GM12878 (cell line): ENCODE measurements around the gene ATG5. TPM values are rescaled to one million over a fixed set of nuclear protein-coding genes. Genes with fewer than 3 reads are reported as not detected.
A peak's percentile ranks its signal among the peaks of the same experiment; 100 is the strongest.

Source experiments
- ATAC-seq: fragments of 200-7000 bp; cut with Tn5 transposase; 3 replicates; pipeline ENCODE4 v1.9.1; 2020; ENCODE audit warnings: mild to moderate bottlenecking, moderate library complexity
- BruUV-seq: library from RNA; stranded (reverse); fragments of 400-500 nt; replicated peaks from 2 replicates; lab custom pipeline; 2021; lab: Mats Ljungman, UMichigan
- CTCF ChIA-PET: fragments of 300-600 bp; sonication (Branson Sonifier 250); formaldehyde crosslinking; extraction: SDS; loops from one replicate; lab custom pipeline; 2021; ENCODE audit warnings: inconsistent platforms; lab: Yijun Ruan, JAX
- POLR2A ChIA-PET: fragments of 350-600 bp; formaldehyde crosslinking; extraction: SDS; loops from one replicate; lab custom pipeline; 2021; ENCODE audit warnings: inconsistent platforms; lab: Charles Lee
- RAD21 ChIA-PET: fragments of 300-600 bp; sonication (Branson Sonifier 250); formaldehyde crosslinking; loops from one replicate; lab custom pipeline; 2023; ENCODE audit warnings: antibody characterized with exemption; ENCODE audit not compliant: unreplicated experiment; lab: Charles Lee
- SMC1A ChIA-PET: fragments of 300-600 bp; sonication (Branson Sonifier 250); formaldehyde crosslinking; loops from one replicate; lab custom pipeline; 2023; ENCODE audit not compliant: unreplicated experiment, uncharacterized antibody; lab: Charles Lee
- DNase-seq: peaks from one replicate; pipeline ENCODE4 v3.0.0-alpha.2; 2011; ENCODE audit warnings: low read depth, low spot score
- FAIRE-seq: peaks from 3 replicates; lab custom pipeline; 2011; peaks lifted over from hg19 to GRCh38; lab: Jason Lieb, UNC
- H2AFZ ChIP-seq: 2 replicates; pipeline ENCODE4 v1.6.0; 2011; ENCODE audit warnings: low read depth, low read length, control low read depth; ENCODE audit not compliant: control insufficient read depth
- H3K27ac ChIP-seq: 2 replicates; pipeline ENCODE4 v1.5.1; 2011; ENCODE audit warnings: control low read depth; ENCODE audit not compliant: control insufficient read depth, insufficient read depth
- H3K27me3 ChIP-seq, 2 experiments: replicated peaks in 1 of 2; 2 replicates each; pipeline versions ENCODE4 v1.6.0 to v1.6.1; 2011; ENCODE audit warnings: low read length in 1 of 2; ENCODE audit not compliant: control insufficient read depth in 2 of 2, insufficient read depth in 2 of 2
- H3K36me3 ChIP-seq, 2 experiments: 2 replicates each; pipeline ENCODE4 v1.5.1; 2011; ENCODE audit warnings: low read length in 1 of 2; ENCODE audit not compliant: control insufficient read depth in 2 of 2, insufficient read depth in 2 of 2
- H3K4me1 ChIP-seq: 2 replicates; pipeline ENCODE4 v1.6.1; 2011; ENCODE audit warnings: mild to moderate bottlenecking, low read length, moderate library complexity, mixed read lengths; ENCODE audit not compliant: control insufficient read depth, insufficient read depth
- H3K4me2 ChIP-seq: 2 replicates; pipeline ENCODE4 v1.6.0; 2011; ENCODE audit warnings: control low read depth; ENCODE audit not compliant: control insufficient read depth, insufficient read depth
- H3K4me3 ChIP-seq: fragments of 200-600 bp; sonication (generic); 2 replicates; pipeline ENCODE4 v1.5.1; 2016
- H3K79me2 ChIP-seq: 2 replicates; pipeline ENCODE4 v1.6.0; 2011; ENCODE audit warnings: low read length; ENCODE audit not compliant: control insufficient read depth, insufficient read depth
- H3K9ac ChIP-seq: 2 replicates; pipeline ENCODE4 v1.8.0; 2011; ENCODE audit warnings: low read length, control low read depth, mixed read lengths; ENCODE audit not compliant: control insufficient read depth, insufficient read depth
- H3K9me3 ChIP-seq: replicated peaks from 3 replicates; pipeline ENCODE4 v1.5.1; 2011; ENCODE audit warnings: mild to moderate bottlenecking, low read length; ENCODE audit not compliant: control insufficient read depth, insufficient read depth
- H4K20me1 ChIP-seq: 2 replicates; pipeline ENCODE4 v1.6.0; 2011; ENCODE audit not compliant: control insufficient read depth, insufficient read depth
- BCL11A ChIP-seq: IDR thresholded peaks from 2 replicates; pipeline ENCODE4 v1.6.1; 2011; ENCODE audit warnings: low read depth, low read length
- MEF2A ChIP-seq: IDR thresholded peaks from 2 replicates; pipeline ENCODE4 v1.6.1; 2011; ENCODE audit warnings: low read depth, mild to moderate bottlenecking, low read length, moderate library complexity; ENCODE audit not compliant: insufficient read depth
- NFYB ChIP-seq: IDR thresholded peaks from 2 replicates; pipeline ENCODE4 v1.6.1; 2011; ENCODE audit warnings: low read depth, mild to moderate bottlenecking, low read length, improper control_type of control experiment, moderate library complexity; ENCODE audit not compliant: insufficient read depth
- RAD21 ChIP-seq: IDR thresholded peaks from 2 replicates; pipeline ENCODE4 v1.6.1; 2011; ENCODE audit warnings: mild to moderate bottlenecking, low read depth, low read length, moderate library complexity; ENCODE audit not compliant: insufficient read depth
- SIN3A ChIP-seq: IDR thresholded peaks from 2 replicates; pipeline ENCODE4 v1.6.1; 2012; ENCODE audit warnings: low read depth, low read length, improper control_type of control experiment
- SMC3 ChIP-seq: IDR thresholded peaks from 2 replicates; pipeline ENCODE4 v1.6.1; 2011; ENCODE audit warnings: low read length, improper control_type of control experiment, borderline replicate concordance
- WGBS: methylation state at CpG from one replicate; pipeline ENCODE4 v1.1.6; 2016; ENCODE audit warnings: low lambda C conversion rate; ENCODE audit not compliant: insufficient replicate concordance, insufficient coverage; ENCODE audit errors: missing lambda C conversion rate; 5-methylcytosine and 5-hydroxymethylcytosine counted together
- in situ Hi-C: fragments of 300-500 bp; cut with MboI; formaldehyde crosslinking; loops from 9 replicates; pipeline ENCODE4 v1.14.3; 2018; ENCODE audit warnings: mixed read lengths
- intact Hi-C: fragments of 100-400 bp; cut with micrococcal nuclease; formaldehyde crosslinking; loops from one replicate; pipeline ENCODE4 v1.14.2; 2022; ENCODE audit not compliant: unreplicated experiment
- polyA plus RNA-seq, 11 experiments: library from polyadenylated mRNA; depleted of rRNA in 4 of 11; unstranded in 6 of 11; stranded (reverse) in 5 of 11; fragments of >200 nt; fragmentation: Nextera tagmentation in 4 of 11; fragmentation: Illumina TruSeq in 1 of 11; extraction: Ambion mirVana in 4 of 11; extraction: Trizol in 1 of 11; gene quantifications; 1 replicate in 1 of 11; 2 replicates in 10 of 11; pipeline versions ENCODE4 v1.2.1 to v1.2.3, GENCODE V29; 2011 to 2016; ENCODE audit warnings: inconsistent platforms in 2 of 11, missing spikeins in 2 of 11, low read depth in 1 of 11
- total RNA-seq, 4 experiments: library from RNA; depleted of rRNA in 3 of 4; stranded (reverse); fragments of >200 nt in 3 of 4; fragmentation: Illumina TruSeq in 1 of 4; extraction: Trizol in 1 of 4; gene quantifications; 2 replicates each; pipeline versions ENCODE4 v1.2.1 to v1.2.3, GENCODE V29; 2013 to 2021
- TF ChIP-seq, protein P1 (sequence below): IDR thresholded peaks from 2 replicates; pipeline ENCODE4 v1.6.1; 2012; ENCODE audit warnings: low read depth, low read length, improper control_type of control experiment
- TF ChIP-seq, protein P2 (sequence below): IDR thresholded peaks from 2 replicates; pipeline ENCODE4 v1.6.1; 2011; ENCODE audit warnings: low read depth, mild to moderate bottlenecking, low read length, moderate library complexity, borderline replicate concordance; ENCODE audit errors: extremely low read depth
- TF ChIP-seq, protein P3 (sequence below): fragments of 450-650 bp; IDR thresholded peaks from 2 replicates; pipeline ENCODE4 v1.6.1; 2017; ENCODE audit warnings: antibody characterized with exemption, mild to moderate bottlenecking, moderate library complexity
- TF ChIP-seq, protein P4 (sequence below): fragments of 450-650 bp; formaldehyde crosslinking; IDR thresholded peaks from 2 replicates; pipeline ENCODE4 v1.5.0; 2022; ENCODE audit warnings: mild to moderate bottlenecking, missing genetic modification characterization
- TF ChIP-seq, protein P5 (sequence below), 3 experiments: IDR thresholded peaks in 2 of 3; conservative IDR thresholded peaks in 1 of 3; 2 replicates each; pipeline ENCODE4 v1.5.1; 2011; ENCODE audit warnings: low read depth in 3 of 3, low read length in 3 of 3, mild to moderate bottlenecking in 3 of 3, control low read depth in 2 of 3, moderate library complexity in 2 of 3, inconsistent platforms in 1 of 3, mixed read lengths in 1 of 3; ENCODE audit not compliant: control insufficient read depth in 2 of 3, insufficient read depth in 1 of 3; ENCODE audit errors: extremely low read depth in 1 of 3

ATG5 gene
- total and polyA plus RNA-seq, 10 of the 15 experiments (the other 5 are each of a cell fraction or from before 2014, with no cell fraction given), result 12.9 to 51.8 (median 23.9) TPM

DNA sequence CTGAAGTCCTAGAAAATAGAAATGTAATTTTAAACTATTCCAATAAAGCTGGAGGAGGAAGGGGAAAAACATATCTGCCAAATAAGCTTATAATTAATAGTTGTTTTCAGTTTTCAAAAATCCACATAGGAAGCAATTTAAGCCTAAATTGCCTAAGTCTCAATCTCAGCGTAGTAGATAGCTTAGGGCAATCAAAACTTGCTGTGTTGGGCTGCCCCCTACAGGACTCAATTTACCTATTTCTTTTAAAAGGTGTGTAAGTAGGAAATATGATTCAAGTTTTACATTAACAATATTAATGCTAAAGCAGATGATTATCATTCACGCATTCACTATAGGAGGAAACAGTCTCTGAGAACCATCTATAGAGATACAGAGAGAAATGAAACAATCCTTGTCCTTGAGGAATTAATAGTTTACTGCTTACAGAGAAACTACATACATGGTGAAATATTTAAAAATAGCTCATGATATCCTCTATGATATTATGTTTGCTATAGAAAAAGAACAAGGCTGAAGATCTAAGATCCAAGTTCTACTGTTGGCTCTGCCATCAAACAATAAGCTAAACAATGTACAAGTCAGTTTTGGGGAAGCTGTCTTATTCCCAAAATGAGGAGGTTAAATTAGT is 102.1 kb downstream of the ATG5 start:
- Histone ChIP-seq H3K4me2 (no peak overlapping the region), H3K27me3 (no peaks in the 10 kb centered on the region), H3K27ac (no peak overlapping the region), H3K9ac (no peak overlapping the region), H3K4me1 (peaks cover 14% of the 10 kb centered on the region), H3K9me3 (no peaks in the 10 kb centered on the region), H3K36me3 (no peaks in the 10 kb centered on the region), H3K4me3 (no peak overlapping the region), H3K79me2 (no peaks in the 10 kb centered on the region; the same call in 1 of the 2 replicates), H4K20me1 (no peaks in the 10 kb centered on the region), H2AFZ (no peak overlapping the region)
- ChIA-PET RAD21 (interaction anchor here (0.6 to 7.4 kb wide), 59 partner anchors 9 to 908 kb away, joined by 3 to 144 read pairs (median 4); partner anchors contain the start of gene PRDM1), POLR2A (interaction anchor here (0.8 to 1.3 kb wide), 5 partner anchors 58 to 136 kb away, joined by 3 to 7 read pairs (median 3); no protein-coding TSS in a partner anchor), CTCF (interaction anchor here (0.6 to 10.0 kb wide), 96 partner anchors 10 to 1135 kb away, joined by 3 to 169 read pairs (median 4); partner anchors contain the start of genes ATG5 and PRDM1), SMC1A (interaction anchor here (0.6 to 8.4 kb wide), 92 partner anchors 11 to 1139 kb away, joined by 3 to 159 read pairs (median 5); partner anchors contain the start of gene PRDM1)
- BruUV-seq, result no TSS peak
- intact Hi-C loops (loop anchor here (1.0 to 10.0 kb wide), 6 partner anchors 56 to 793 kb away; no protein-coding TSS in a partner anchor), in situ Hi-C loops (loop anchor here (10.0 kb wide), 3 partner anchors 129 to 1139 kb away; no protein-coding TSS in a partner anchor)
- DNase-seq (peak; percentile 52), ATAC-seq (peak; percentile 91), FAIRE-seq (peak; percentile 44)
- 0% methylated on average over 2 of the region's 2 CpGs for WGBS
- TF ChIP-seq RAD21 (peak; percentile 97), NFYB (no peak), SMC3 (peak; percentile 86), BCL11A (no peak), MEF2A (0 out of 2 replicates have a peak, but pooled peaks have one; percentile 38), SIN3A (no peak)
- TF ChIP-seq, protein P1, sequence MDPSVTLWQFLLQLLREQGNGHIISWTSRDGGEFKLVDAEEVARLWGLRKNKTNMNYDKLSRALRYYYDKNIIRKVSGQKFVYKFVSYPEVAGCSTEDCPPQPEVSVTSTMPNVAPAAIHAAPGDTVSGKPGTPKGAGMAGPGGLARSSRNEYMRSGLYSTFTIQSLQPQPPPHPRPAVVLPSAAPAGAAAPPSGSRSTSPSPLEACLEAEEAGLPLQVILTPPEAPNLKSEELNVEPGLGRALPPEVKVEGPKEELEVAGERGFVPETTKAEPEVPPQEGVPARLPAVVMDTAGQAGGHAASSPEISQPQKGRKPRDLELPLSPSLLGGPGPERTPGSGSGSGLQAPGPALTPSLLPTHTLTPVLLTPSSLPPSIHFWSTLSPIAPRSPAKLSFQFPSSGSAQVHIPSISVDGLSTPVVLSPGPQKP, result no peak
- TF ChIP-seq, protein P2, sequence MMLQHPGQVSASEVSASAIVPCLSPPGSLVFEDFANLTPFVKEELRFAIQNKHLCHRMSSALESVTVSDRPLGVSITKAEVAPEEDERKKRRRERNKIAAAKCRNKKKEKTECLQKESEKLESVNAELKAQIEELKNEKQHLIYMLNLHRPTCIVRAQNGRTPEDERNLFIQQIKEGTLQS, result no peak
- TF ChIP-seq, protein P3, sequence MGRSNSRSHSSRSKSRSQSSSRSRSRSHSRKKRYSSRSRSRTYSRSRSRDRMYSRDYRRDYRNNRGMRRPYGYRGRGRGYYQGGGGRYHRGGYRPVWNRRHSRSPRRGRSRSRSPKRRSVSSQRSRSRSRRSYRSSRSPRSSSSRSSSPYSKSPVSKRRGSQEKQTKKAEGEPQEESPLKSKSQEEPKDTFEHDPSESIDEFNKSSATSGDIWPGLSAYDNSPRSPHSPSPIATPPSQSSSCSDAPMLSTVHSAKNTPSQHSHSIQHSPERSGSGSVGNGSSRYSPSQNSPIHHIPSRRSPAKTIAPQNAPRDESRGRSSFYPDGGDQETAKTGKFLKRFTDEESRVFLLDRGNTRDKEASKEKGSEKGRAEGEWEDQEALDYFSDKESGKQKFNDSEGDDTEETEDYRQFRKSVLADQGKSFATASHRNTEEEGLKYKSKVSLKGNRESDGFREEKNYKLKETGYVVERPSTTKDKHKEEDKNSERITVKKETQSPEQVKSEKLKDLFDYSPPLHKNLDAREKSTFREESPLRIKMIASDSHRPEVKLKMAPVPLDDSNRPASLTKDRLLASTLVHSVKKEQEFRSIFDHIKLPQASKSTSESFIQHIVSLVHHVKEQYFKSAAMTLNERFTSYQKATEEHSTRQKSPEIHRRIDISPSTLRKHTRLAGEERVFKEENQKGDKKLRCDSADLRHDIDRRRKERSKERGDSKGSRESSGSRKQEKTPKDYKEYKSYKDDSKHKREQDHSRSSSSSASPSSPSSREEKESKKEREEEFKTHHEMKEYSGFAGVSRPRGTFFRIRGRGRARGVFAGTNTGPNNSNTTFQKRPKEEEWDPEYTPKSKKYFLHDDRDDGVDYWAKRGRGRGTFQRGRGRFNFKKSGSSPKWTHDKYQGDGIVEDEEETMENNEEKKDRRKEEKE, result no peak
- TF ChIP-seq, protein P4, sequence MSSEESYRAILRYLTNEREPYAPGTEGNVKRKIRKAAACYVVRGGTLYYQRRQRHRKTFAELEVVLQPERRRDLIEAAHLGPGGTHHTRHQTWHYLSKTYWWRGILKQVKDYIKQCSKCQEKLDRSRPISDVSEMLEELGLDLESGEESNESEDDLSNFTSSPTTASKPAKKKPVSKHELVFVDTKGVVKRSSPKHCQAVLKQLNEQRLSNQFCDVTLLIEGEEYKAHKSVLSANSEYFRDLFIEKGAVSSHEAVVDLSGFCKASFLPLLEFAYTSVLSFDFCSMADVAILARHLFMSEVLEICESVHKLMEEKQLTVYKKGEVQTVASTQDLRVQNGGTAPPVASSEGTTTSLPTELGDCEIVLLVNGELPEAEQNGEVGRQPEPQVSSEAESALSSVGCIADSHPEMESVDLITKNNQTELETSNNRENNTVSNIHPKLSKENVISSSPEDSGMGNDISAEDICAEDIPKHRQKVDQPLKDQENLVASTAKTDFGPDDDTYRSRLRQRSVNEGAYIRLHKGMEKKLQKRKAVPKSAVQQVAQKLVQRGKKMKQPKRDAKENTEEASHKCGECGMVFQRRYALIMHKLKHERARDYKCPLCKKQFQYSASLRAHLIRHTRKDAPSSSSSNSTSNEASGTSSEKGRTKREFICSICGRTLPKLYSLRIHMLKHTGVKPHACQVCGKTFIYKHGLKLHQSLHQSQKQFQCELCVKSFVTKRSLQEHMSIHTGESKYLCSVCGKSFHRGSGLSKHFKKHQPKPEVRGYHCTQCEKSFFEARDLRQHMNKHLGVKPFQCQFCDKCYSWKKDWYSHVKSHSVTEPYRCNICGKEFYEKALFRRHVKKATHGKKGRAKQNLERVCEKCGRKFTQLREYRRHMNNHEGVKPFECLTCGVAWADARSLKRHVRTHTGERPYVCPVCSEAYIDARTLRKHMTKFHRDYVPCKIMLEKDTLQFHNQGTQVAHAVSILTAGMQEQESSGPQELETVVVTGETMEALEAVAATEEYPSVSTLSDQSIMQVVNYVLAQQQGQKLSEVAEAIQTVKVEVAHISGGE (CRISPR knock-in tag), result no peak
- TF ChIP-seq, protein P5, sequence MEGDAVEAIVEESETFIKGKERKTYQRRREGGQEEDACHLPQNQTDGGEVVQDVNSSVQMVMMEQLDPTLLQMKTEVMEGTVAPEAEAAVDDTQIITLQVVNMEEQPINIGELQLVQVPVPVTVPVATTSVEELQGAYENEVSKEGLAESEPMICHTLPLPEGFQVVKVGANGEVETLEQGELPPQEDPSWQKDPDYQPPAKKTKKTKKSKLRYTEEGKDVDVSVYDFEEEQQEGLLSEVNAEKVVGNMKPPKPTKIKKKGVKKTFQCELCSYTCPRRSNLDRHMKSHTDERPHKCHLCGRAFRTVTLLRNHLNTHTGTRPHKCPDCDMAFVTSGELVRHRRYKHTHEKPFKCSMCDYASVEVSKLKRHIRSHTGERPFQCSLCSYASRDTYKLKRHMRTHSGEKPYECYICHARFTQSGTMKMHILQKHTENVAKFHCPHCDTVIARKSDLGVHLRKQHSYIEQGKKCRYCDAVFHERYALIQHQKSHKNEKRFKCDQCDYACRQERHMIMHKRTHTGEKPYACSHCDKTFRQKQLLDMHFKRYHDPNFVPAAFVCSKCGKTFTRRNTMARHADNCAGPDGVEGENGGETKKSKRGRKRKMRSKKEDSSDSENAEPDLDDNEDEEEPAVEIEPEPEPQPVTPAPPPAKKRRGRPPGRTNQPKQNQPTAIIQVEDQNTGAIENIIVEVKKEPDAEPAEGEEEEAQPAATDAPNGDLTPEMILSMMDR (IDR thresholded peaks at IDR 0.05 in 2 of 3, conservative IDR thresholded peaks at IDR 0.05 in 1 of 3; ENCODE audit: control insufficient read depth in 2 of 3, extremely low read depth in 1 of 3, insufficient read depth in 1 of 3, low read depth in 3 of 3, low read length in 3 of 3), result peak; percentile 50 to 79 (median 53); a peak in 4 of 6 replicates
